ENCODE measurements around the gene GNAQ. TPM values are rescaled to one million over a fixed set of nuclear protein-coding genes. Genes with fewer than 3 reads are reported as not detected.

GNAQ gene
- total RNA-seq, 1 experiment from 2014 or later: 48.6 TPM

GRCh38 chr9:77943057-77943456 lies 88.6 kb downstream of the GNAQ start:
- H4K91ac ChIP-seq (ENCODE audit: insufficient read length, low read depth, low read length): no peak overlapping the region
- no peak overlapping the region for H2AK5ac ChIP-seq (ENCODE audit: insufficient read length, low read length)
- no peak overlapping the region for H3K56ac ChIP-seq (ENCODE audit: insufficient read length, low read depth, low read length)
- H3K27ac Mint-ChIP-seq: no peak overlapping the region
- no peak overlapping the region for H3K4ac ChIP-seq (ENCODE audit: low read depth, low read length)
- no peak overlapping the region for H4K8ac ChIP-seq (replicated peaks; ENCODE audit: insufficient read length, low read depth, low read length)
- no peak overlapping the region for H2BK15ac ChIP-seq (ENCODE audit: low read depth, low read length)
- no peak overlapping the region for H4K5ac ChIP-seq (ENCODE audit: insufficient read length, low read depth, low read length)
- no peaks in the 10 kb centered on the region for H3K27me3 ChIP-seq (ENCODE audit: insufficient read depth, low read length)
- H3K27me3 Mint-ChIP-seq (ENCODE audit: low read depth): no peaks in the 10 kb centered on the region
- no peak overlapping the region for H3K9ac ChIP-seq (ENCODE audit: extremely low read depth, insufficient read length, low read length)
- H3K79me1 ChIP-seq (ENCODE audit: insufficient read depth, low read depth, low read length, poor library complexity, severe bottlenecking): peaks cover 4% of the 10 kb centered on the region
- H3K14ac ChIP-seq (ENCODE audit: insufficient read depth, low read length): no peak overlapping the region
- no peak overlapping the region for H2BK5ac ChIP-seq (ENCODE audit: insufficient read length, low read length)
- peaks cover 4% of the 10 kb centered on the region; the same call in 1 of the 2 replicates for H3K79me2 ChIP-seq (ENCODE audit: insufficient read depth, low read length)
- H3K4me2 ChIP-seq (ENCODE audit: insufficient read depth, insufficient read length, low read length): no peak overlapping the region
- no peak overlapping the region for H3T11ph ChIP-seq (ENCODE audit: low read length)
- H3K4me3 Mint-ChIP-seq: no peak overlapping the region
- no peaks in the 10 kb centered on the region; the same call in 1 of the 2 replicates for H3K4me1 ChIP-seq (ENCODE audit: insufficient read depth, low read length)
- H3K36me3 Mint-ChIP-seq (ENCODE audit: insufficient read depth in 1 of 3, low read depth in 3 of 3): no peaks in the 10 kb centered on the region; a peak in 1 of 7 replicates
- TF ChIP-seq CTCF (conservative IDR thresholded peaks at IDR 0.05): no peak
- H3K27ac ChIP-seq (ENCODE audit: insufficient read length, low read depth, low read length): no peak overlapping the region
- no peak overlapping the region for H2BK120ac ChIP-seq (ENCODE audit: low read depth, low read length, poor library complexity, severe bottlenecking)
- H2AFZ ChIP-seq (ENCODE audit: low read length): no peak overlapping the region
- H3K23me2 ChIP-seq (ENCODE audit: insufficient read length, low read depth, low read length, poor library complexity, severe bottlenecking): no peaks in the 10 kb centered on the region
- no peaks in the 10 kb centered on the region for H3K9me3 ChIP-seq (ENCODE audit: control insufficient read depth, low read depth, low read length)
- H2BK12ac ChIP-seq (ENCODE audit: insufficient read length, low read depth, low read length): no peak overlapping the region
- no peaks in the 10 kb centered on the region for H4K20me1 ChIP-seq (ENCODE audit: control insufficient read depth, insufficient read depth, insufficient read length)
- H2BK20ac ChIP-seq (ENCODE audit: low read depth, low read length, poor library complexity, severe bottlenecking): no peak overlapping the region
- no peak overlapping the region for H3K23ac ChIP-seq (ENCODE audit: insufficient read length, low read depth, low read length)
- H3K18ac ChIP-seq (ENCODE audit: insufficient read length, low read depth, low read length): no peak overlapping the region
- WGBS (ENCODE audit: extremely low coverage, insufficient read length, low lambda C conversion rate): no CpG with 5 or more reads among the region's 4 CpGs
- no peaks in the 10 kb centered on the region for H3K9me3 Mint-ChIP-seq
- H3K4me1 Mint-ChIP-seq: peaks cover 25 to 26% of the 10 kb centered on the region in 2 experiments
- no peak for DNase-seq
